Osteocyte (in vitro differentiated cells): Measurements from ENCODE around the gene ZNF678. TPM values are rescaled to one million over a fixed set of nuclear protein-coding genes. Genes with fewer than 3 reads are reported as not detected.

Source experiments
- DNase-seq: peaks from one replicate; pipeline ENCODE4 v3.0.0; 2021; ENCODE audit warnings: mixed read lengths; ENCODE audit not compliant: unreplicated experiment; ENCODE audit errors: extremely low spot score
- H3K27ac Mint-ChIP-seq: one replicate; pipeline ENCODE4 v1.8.0; 2021; ENCODE audit warnings: mild to moderate bottlenecking, mixed read lengths; ENCODE audit not compliant: unreplicated experiment
- H3K27me3 Mint-ChIP-seq: one replicate; pipeline ENCODE4 v1.8.0; 2021; ENCODE audit warnings: mixed read lengths; ENCODE audit not compliant: unreplicated experiment
- H3K36me3 Mint-ChIP-seq: one replicate; pipeline ENCODE4 v1.8.0; 2021; ENCODE audit warnings: mixed read lengths; ENCODE audit not compliant: unreplicated experiment
- H3K4me1 Mint-ChIP-seq: one replicate; pipeline ENCODE4 v1.8.0; 2021; ENCODE audit warnings: mixed read lengths; ENCODE audit not compliant: unreplicated experiment
- H3K4me3 Mint-ChIP-seq: one replicate; pipeline ENCODE4 v1.8.0; 2021; ENCODE audit warnings: mild to moderate bottlenecking, moderate library complexity, mixed read lengths; ENCODE audit not compliant: unreplicated experiment
- H3K9me3 Mint-ChIP-seq: one replicate; pipeline ENCODE4 v1.8.0; 2021; ENCODE audit warnings: mixed read lengths; ENCODE audit not compliant: unreplicated experiment
- total RNA-seq: library from RNA; stranded (reverse); gene quantifications from 2 replicates; pipeline ENCODE4 v1.2.1, GENCODE V29; 2021
- TF ChIP-seq, protein P1 (sequence below): fragments of 200-600 bp; sonication (generic); IDR thresholded peaks from 2 replicates; pipeline ENCODE4 v1.5.0; 2021; ENCODE audit warnings: antibody characterized with exemption, mild to moderate bottlenecking, moderate library complexity

ZNF678 gene
- total RNA-seq, 1 donor from 2014 or later = 6.9 TPM

DNA sequence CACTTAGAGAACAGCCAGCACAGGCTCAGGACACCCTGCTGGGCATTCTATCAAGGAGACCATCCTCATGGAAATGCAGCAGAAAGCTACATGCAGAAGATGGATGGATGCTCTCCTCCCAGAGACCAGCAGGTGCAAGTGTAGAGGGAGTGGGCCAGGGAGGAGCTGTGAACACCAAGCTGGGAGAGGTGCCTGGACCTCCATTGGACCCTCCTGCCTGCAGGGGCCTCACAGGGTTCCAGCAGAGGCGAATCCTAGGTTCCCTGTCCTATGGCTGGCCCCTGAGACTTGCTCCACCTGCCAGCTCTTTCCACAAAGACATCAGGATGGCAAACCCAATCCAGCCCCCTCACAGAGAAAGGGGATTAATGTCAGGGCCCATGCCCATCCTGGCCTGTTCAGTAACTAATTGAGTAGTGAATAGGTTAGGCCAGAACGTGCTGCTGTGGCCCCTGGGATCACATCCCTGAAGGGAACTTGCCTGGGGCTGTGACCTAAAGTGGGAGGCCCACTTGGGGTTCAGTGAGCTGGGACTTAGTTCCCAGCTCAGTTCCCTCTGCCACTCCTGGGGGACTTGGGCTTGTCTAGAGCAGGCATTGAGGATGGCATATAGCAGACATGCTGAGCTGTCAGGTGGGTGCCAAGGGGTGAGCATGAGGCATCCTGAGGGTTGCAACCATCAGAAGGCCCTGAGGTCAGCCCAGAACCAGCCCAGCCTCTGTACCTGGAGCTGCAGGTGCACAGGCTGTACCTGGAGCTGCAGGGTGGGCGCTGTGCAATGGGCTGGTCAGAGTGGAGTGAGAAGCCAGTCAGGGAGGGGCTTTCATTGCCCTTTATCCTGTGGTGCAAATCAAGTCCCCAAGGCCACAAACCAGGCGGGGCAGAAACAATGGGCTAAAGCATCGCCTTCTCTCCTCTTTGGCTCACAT, 22.9 kb upstream of the ZNF678 start:
- no peak overlapping the region for H3K4me3 Mint-ChIP-seq

DNA sequence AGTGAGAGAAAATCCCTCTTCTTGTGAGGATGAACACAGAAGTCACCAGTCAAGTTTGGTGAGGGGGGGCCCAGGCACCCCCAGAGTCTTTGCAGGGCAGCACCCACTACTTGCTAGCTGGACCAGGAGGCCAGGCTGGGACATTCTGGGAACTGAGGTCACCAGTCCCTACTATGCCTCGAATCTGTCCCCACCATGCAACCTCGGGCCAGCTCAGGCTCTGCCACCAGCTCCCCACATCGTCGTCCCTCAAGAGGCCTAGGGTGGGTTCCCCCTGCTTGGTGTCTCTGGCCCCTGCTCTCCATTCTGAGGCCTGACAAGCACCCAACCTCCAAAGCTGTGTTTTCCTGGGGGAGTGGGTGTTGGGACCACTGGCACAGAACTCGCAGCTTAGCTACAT, 22.2 kb upstream of the ZNF678 start:
- TF ChIP-seq, protein P1, sequence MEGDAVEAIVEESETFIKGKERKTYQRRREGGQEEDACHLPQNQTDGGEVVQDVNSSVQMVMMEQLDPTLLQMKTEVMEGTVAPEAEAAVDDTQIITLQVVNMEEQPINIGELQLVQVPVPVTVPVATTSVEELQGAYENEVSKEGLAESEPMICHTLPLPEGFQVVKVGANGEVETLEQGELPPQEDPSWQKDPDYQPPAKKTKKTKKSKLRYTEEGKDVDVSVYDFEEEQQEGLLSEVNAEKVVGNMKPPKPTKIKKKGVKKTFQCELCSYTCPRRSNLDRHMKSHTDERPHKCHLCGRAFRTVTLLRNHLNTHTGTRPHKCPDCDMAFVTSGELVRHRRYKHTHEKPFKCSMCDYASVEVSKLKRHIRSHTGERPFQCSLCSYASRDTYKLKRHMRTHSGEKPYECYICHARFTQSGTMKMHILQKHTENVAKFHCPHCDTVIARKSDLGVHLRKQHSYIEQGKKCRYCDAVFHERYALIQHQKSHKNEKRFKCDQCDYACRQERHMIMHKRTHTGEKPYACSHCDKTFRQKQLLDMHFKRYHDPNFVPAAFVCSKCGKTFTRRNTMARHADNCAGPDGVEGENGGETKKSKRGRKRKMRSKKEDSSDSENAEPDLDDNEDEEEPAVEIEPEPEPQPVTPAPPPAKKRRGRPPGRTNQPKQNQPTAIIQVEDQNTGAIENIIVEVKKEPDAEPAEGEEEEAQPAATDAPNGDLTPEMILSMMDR = no peak
- Mint-ChIP-seq H3K4me1 (peaks cover 6% of the 10 kb centered on the region), H3K36me3 (no peaks in the 10 kb centered on the region), H3K9me3 (peaks cover 14% of the 10 kb centered on the region), H3K27ac (no peak overlapping the region), H3K4me3 (peak overlapping the region; percentile 39), H3K27me3 (no peaks in the 10 kb centered on the region)
- no peak for DNase-seq

More for the DNA sequence above, 22.9 kb upstream of the ZNF678 start:
- Mint-ChIP-seq H3K4me1 (peaks cover 6% of the 10 kb centered on the region), H3K27me3 (no peaks in the 10 kb centered on the region), H3K9me3 (peaks cover 19% of the 10 kb centered on the region), H3K27ac (no peak overlapping the region), H3K36me3 (no peaks in the 10 kb centered on the region)
- DNase-seq = no peak
- TF ChIP-seq, protein P1 = no peak

DNA sequence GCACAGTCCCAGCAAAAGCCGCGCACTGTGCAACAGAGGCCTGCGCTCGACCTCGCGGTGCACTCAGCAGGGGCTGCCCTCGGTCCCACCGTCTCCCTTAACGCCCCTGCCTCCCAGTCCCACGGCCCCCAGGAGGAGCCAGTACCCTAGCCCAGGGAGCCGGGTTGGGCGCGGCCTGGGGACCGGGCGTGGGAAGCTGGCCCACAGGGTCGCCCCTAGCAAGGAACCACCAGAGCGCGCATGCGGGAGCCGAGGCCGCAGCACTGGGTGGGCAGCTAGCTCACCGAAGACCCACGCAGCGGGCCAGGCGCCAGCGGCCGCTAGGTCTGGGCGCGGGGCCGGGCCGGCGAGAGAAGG, 21.6 kb upstream of the ZNF678 start:
- peak; percentile 84 for DNase-seq
- Mint-ChIP-seq H3K4me1 (peaks cover 6% of the 10 kb centered on the region), H3K27ac (no peak overlapping the region), H3K27me3 (no peaks in the 10 kb centered on the region), H3K36me3 (no peaks in the 10 kb centered on the region), H3K4me3 (peak overlapping the region; percentile 47), H3K9me3 (peaks cover 10% of the 10 kb centered on the region)
- TF ChIP-seq, protein P1 = no peak

DNA sequence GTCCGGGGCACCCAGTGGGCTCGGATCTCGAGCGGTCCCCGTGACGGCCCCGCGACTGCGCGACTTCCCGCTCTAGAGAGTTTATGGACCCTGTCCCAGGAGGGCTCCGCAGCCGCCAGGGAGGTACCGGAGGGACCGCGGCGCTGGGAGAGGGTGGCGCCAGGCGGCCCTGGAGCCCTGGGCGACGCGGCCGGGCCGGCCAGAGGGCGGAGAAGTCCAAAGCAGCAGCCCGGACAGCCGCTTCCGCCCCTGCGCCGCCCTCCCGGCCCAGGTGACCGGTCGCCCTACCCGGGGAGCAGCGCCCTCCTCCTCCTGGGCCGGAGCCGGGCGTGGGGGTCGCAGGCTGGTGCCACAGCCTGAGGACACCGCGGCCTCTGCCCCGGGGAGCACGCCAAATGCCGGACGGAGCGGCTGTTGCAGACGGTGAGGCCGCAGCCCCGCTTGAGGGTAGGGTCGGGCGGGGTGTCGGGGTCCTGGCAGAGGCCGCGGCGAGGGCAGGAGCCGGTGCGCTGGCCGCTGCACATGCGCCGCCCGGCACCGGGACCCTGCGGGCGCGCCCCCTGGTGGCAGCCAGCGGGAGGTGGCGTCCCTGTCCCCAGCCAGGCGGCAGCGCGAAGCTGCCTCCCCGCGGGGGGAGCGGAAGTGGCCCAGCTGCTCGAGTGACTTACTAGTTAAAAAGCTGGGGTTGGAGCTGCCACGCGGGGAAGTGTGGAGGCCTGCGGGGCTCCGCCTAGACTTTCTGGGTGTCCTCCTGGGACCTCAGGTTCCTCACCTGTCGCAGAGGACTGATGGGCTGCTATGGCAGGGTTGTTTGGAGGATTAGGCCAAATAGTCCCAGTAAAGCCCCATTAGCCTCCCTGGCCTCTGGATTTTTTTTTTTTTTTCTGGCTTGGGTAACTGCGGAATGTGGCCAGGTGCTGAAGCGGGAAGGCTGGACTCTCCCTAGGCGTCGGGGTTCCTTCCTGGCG, 20.9 kb upstream of the ZNF678 start:
- TF ChIP-seq, protein P1 = peak; percentile 99
- H3K4me1 Mint-ChIP-seq = peaks cover 6% of the 10 kb centered on the region
- peak overlapping the region; percentile 63 for H3K27ac Mint-ChIP-seq

More for the DNA sequence above, 20.9 kb upstream of the ZNF678 start:
- Mint-ChIP-seq H3K27me3 (no peaks in the 10 kb centered on the region), H3K9me3 (peaks cover 5% of the 10 kb centered on the region), H3K36me3 (no peaks in the 10 kb centered on the region), H3K4me3 (peak overlapping the region; percentile 64)
- DNase-seq = peak; percentile 94
